Activated CD8-positive, alpha-beta T cell treated with anti-CD3 and anti-CD28 coated beads for 36 hours (primary cell): ENCODE measurements around the gene OPCML. TPM values are rescaled to one million over a fixed set of nuclear protein-coding genes. Genes with fewer than 3 reads are reported as not detected.

Experiments
- ATAC-seq: fragments of 200-7000 bp; cut with Tn5 transposase; one replicate; pipeline ENCODE4 v1.10.0; 2021; ENCODE audit warnings: mild to moderate bottlenecking, moderate library complexity
- CTCF ChIA-PET: fragments of 350-600 bp; sonication (Branson Sonifier 250); formaldehyde crosslinking; loops from one replicate; lab custom pipeline; 2021; ENCODE audit warnings: antibody characterized with exemption; lab: Charles Lee
- POLR2A ChIA-PET: fragments of 350-600 bp; sonication (Branson Sonifier 250); formaldehyde crosslinking; loops from one replicate; lab custom pipeline; 2021; ENCODE audit warnings: antibody characterized with exemption; lab: Charles Lee
- DNase-seq: peaks from one replicate; pipeline ENCODE4 v3.0.0-alpha.2; 2020
- H3K27ac Mint-ChIP-seq: one replicate; pipeline ENCODE4 v1.8.0; 2021; ENCODE audit warnings: mild to moderate bottlenecking, mixed read lengths
- H3K27me3 Mint-ChIP-seq: one replicate; pipeline ENCODE4 v1.8.0; 2021; ENCODE audit warnings: mixed read lengths
- H3K36me3 Mint-ChIP-seq: one replicate; pipeline ENCODE4 v1.8.0; 2021; ENCODE audit warnings: low read depth, mixed read lengths
- H3K4me1 Mint-ChIP-seq: one replicate; pipeline ENCODE4 v1.8.0; 2021; ENCODE audit warnings: low read depth, mixed read lengths
- H3K4me3 Mint-ChIP-seq: one replicate; pipeline ENCODE4 v1.8.0; 2021; ENCODE audit warnings: mild to moderate bottlenecking, moderate library complexity, mixed read lengths
- H3K9me3 Mint-ChIP-seq: one replicate; pipeline ENCODE4 v1.8.0; 2021; ENCODE audit warnings: mixed read lengths
- CTCF ChIP-seq: fragments of 200-600 bp; IDR thresholded peaks from one replicate; pipeline ENCODE4 v1.8.0; 2022; ENCODE audit warnings: antibody characterized with exemption, mild to moderate bottlenecking
- intact Hi-C: fragments of 100-400 bp; cut with micrococcal nuclease; formaldehyde crosslinking; loops from one replicate; pipeline ENCODE4 v1.10.0; 2022
- total RNA-seq, 2 experiments: library from RNA; stranded (reverse); gene quantifications; one replicate each; pipeline ENCODE4 v1.2.3, GENCODE V29; 2021

The OPCML gene
- total RNA-seq, 2 experiments from 2014 or later: not detected

GRCh38 chr11:133362156-133362555 lies 170.1 kb downstream of the OPCML start:
- CTCF ChIA-PET: no interaction called here
- no peak for TF ChIP-seq CTCF
- POLR2A ChIA-PET: no interaction called here
- Mint-ChIP-seq H3K9me3 (no peaks in the 10 kb centered on the region), H3K36me3 (no peaks in the 10 kb centered on the region), H3K4me3 (no peak overlapping the region), H3K27ac (no peak overlapping the region), H3K4me1 (no peaks in the 10 kb centered on the region), H3K27me3 (no peaks in the 10 kb centered on the region)
- DNase-seq: no peak
- intact Hi-C loops: no loop called here
- no peak for ATAC-seq

GRCh38 chr11:133361689-133361994 lies 170.7 kb downstream of the OPCML start:
- ChIA-PET POLR2A (no interaction called here), CTCF (no interaction called here)
- no peaks in the 10 kb centered on the region for H3K36me3 Mint-ChIP-seq
- H3K27me3 Mint-ChIP-seq: no peaks in the 10 kb centered on the region
- H3K4me3 Mint-ChIP-seq: no peak overlapping the region
- ATAC-seq: no peak
- no peak overlapping the region for H3K27ac Mint-ChIP-seq
- no peak for TF ChIP-seq CTCF
- no peak for DNase-seq
- H3K4me1 Mint-ChIP-seq: no peaks in the 10 kb centered on the region
- intact Hi-C loops: no loop called here
- no peaks in the 10 kb centered on the region for H3K9me3 Mint-ChIP-seq

GRCh38 chr11:133360860-133361688 lies 171.2 kb downstream of the OPCML start:
- no peaks in the 10 kb centered on the region for H3K4me1 Mint-ChIP-seq
- H3K4me3 Mint-ChIP-seq: no peak overlapping the region
- H3K36me3 Mint-ChIP-seq: no peaks in the 10 kb centered on the region
- H3K9me3 Mint-ChIP-seq: no peaks in the 10 kb centered on the region
- ChIA-PET POLR2A (interaction anchor here (0.6 kb wide), 1 partner anchor 22 kb away, joined by 3 read pairs; no protein-coding TSS in a partner anchor), CTCF (no interaction called here)
- H3K27ac Mint-ChIP-seq: no peak overlapping the region
- no peaks in the 10 kb centered on the region for H3K27me3 Mint-ChIP-seq
- no peak for TF ChIP-seq CTCF
- intact Hi-C loops: no loop called here
- DNase-seq (no peak), ATAC-seq (no peak)

GRCh38 chr11:133355095-133355494 lies 177.2 kb downstream of the OPCML start:
- Mint-ChIP-seq H3K9me3 (no peaks in the 10 kb centered on the region), H3K27ac (no peak overlapping the region), H3K4me3 (no peak overlapping the region), H3K4me1 (no peaks in the 10 kb centered on the region), H3K36me3 (no peaks in the 10 kb centered on the region), H3K27me3 (no peaks in the 10 kb centered on the region)
- ChIA-PET POLR2A (no interaction called here), CTCF (no interaction called here)
- no peak for ATAC-seq
- no peak for DNase-seq
- intact Hi-C loops: no loop called here
- no peak for TF ChIP-seq CTCF

GRCh38 chr11:133354069-133354468 lies 178.2 kb downstream of the OPCML start:
- Mint-ChIP-seq H3K36me3 (no peaks in the 10 kb centered on the region), H3K4me3 (no peak overlapping the region), H3K9me3 (no peaks in the 10 kb centered on the region), H3K4me1 (no peaks in the 10 kb centered on the region), H3K27ac (no peak overlapping the region), H3K27me3 (no peaks in the 10 kb centered on the region)
- ATAC-seq (no peak), DNase-seq (no peak)
- no peak for TF ChIP-seq CTCF
- intact Hi-C loops: no loop called here
- ChIA-PET CTCF (no interaction called here), POLR2A (no interaction called here)
